Hepatocyte (in vitro differentiated cells): Measurements from ENCODE around the gene NTSR2. TPM values are rescaled to one million over a fixed set of nuclear protein-coding genes. Genes with fewer than 3 reads are reported as not detected.

Experiments
- DNase-seq: peaks from one replicate; pipeline ENCODE4 v3.0.0-alpha.2; 2016; ENCODE audit warnings: low spot score
- H2AFZ ChIP-seq: fragments of 200-600 bp; sonication (generic); 2 replicates; pipeline ENCODE4 v1.6.0; 2016; ENCODE audit warnings: antibody characterized with exemption, mild to moderate bottlenecking
- H3K27ac ChIP-seq: fragments of 200-600 bp; sonication (generic); 2 replicates; pipeline ENCODE4 v1.5.1; 2016; ENCODE audit warnings: mild to moderate bottlenecking
- H3K27me3 ChIP-seq: fragments of 200-600 bp; sonication (generic); 2 replicates; pipeline ENCODE4 v1.6.1; 2016
- H3K36me3 ChIP-seq: fragments of 200-600 bp; sonication (generic); replicated peaks from 2 replicates; pipeline ENCODE4 v1.5.1; 2016; ENCODE audit warnings: low read depth; ENCODE audit not compliant: insufficient read depth
- H3K4me1 ChIP-seq: fragments of 200-600 bp; sonication (generic); 2 replicates; pipeline ENCODE4 v1.5.1; 2016; ENCODE audit warnings: mild to moderate bottlenecking, moderate library complexity; ENCODE audit not compliant: insufficient read depth
- H3K4me2 ChIP-seq: fragments of 200-600 bp; sonication (generic); 2 replicates; pipeline ENCODE4 v1.6.0; 2016
- H3K4me3 ChIP-seq: fragments of 200-600 bp; sonication (generic); 2 replicates; pipeline ENCODE4 v1.5.1; 2016; ENCODE audit warnings: mild to moderate bottlenecking
- H3K79me2 ChIP-seq: fragments of 200-600 bp; sonication (generic); 2 replicates; pipeline ENCODE4 v1.6.0; 2017; ENCODE audit warnings: mild to moderate bottlenecking
- H3K9me2 ChIP-seq: fragments of 200-600 bp; sonication (generic); replicated peaks from 2 replicates; pipeline ENCODE4 v1.6.0; 2017; ENCODE audit warnings: mild to moderate bottlenecking; ENCODE audit not compliant: insufficient read depth
- H3K9me3 ChIP-seq: fragments of 200-600 bp; sonication (generic); 2 replicates; pipeline ENCODE4 v1.5.1; 2016; ENCODE audit warnings: low read depth, mild to moderate bottlenecking
- H4K20me1 ChIP-seq: fragments of 200-600 bp; sonication (generic); 2 replicates; pipeline ENCODE4 v1.6.0; 2016; ENCODE audit warnings: mild to moderate bottlenecking; ENCODE audit not compliant: insufficient read depth, poor library complexity, severe bottlenecking
- CTCF ChIP-seq: fragments of 200-600 bp; sonication (generic); IDR thresholded peaks from 2 replicates; pipeline ENCODE4 v1.5.1; 2016; ENCODE audit warnings: antibody characterized with exemption, mild to moderate bottlenecking; ENCODE audit not compliant: poor library complexity
- EZH2 ChIP-seq: fragments of 200-600 bp; sonication (generic); IDR thresholded peaks from 2 replicates; pipeline ENCODE4 v1.6.1; 2016; ENCODE audit warnings: antibody characterized with exemption, mild to moderate bottlenecking, borderline replicate concordance
- EZH2phosphoT487 ChIP-seq: fragments of 200-600 bp; sonication (generic); IDR thresholded peaks from one replicate; pipeline ENCODE4 v1.6.1; 2018; ENCODE audit warnings: antibody characterized with exemption, mild to moderate bottlenecking, low read depth, moderate library complexity; ENCODE audit not compliant: unreplicated experiment, severe bottlenecking
- WGBS: methylation state at CpG from one replicate; pipeline ENCODE4 v1.1.6; 2016; ENCODE audit warnings: low lambda C conversion rate; ENCODE audit errors: missing lambda C conversion rate; 5-methylcytosine and 5-hydroxymethylcytosine counted together
- polyA plus RNA-seq: library from polyadenylated mRNA; unstranded; fragments of >200 nt; fragmentation: Nextera tagmentation; extraction: Ambion mirVana; gene quantifications from 2 replicates; pipeline ENCODE4 v1.2.1, GENCODE V29; 2016
- total RNA-seq: library from RNA; depleted of rRNA; stranded (reverse); fragments of >200 nt; gene quantifications from 2 replicates; pipeline ENCODE4 v1.2.3, GENCODE V29; 2014

Gene NTSR2
- total and polyA plus RNA-seq, 2 experiments from 2014 or later = 0.28 TPM; not detected in 1

GRCh38 chr2:11679016-11679415 lies 9.0 kb upstream of the NTSR2 start:
- TF ChIP-seq CTCF = no peak
- H3K27me3 ChIP-seq = peaks cover 19% of the 10 kb centered on the region
- no peaks in the 10 kb centered on the region for H4K20me1 ChIP-seq
- no peak overlapping the region for H3K4me3 ChIP-seq
- H3K9me3 ChIP-seq = no peaks in the 10 kb centered on the region
- H3K79me2 ChIP-seq = no peaks in the 10 kb centered on the region
- no peak overlapping the region for H2AFZ ChIP-seq
- no peaks in the 10 kb centered on the region for H3K9me2 ChIP-seq
- 70% methylated on average over 7 of the region's 7 CpGs for WGBS
- no peak for DNase-seq
- no peaks in the 10 kb centered on the region for H3K36me3 ChIP-seq
- peaks cover 11% of the 10 kb centered on the region for H3K4me1 ChIP-seq
- no peak overlapping the region for H3K27ac ChIP-seq
- no peak overlapping the region for H3K4me2 ChIP-seq

- H3K4me3 ChIP-seq = no peak overlapping the region
- no peaks in the 10 kb centered on the region for H3K36me3 ChIP-seq
- H3K9me2 ChIP-seq = no peaks in the 10 kb centered on the region
- H3K27ac ChIP-seq = no peak overlapping the region
- peaks cover 11% of the 10 kb centered on the region for H3K4me1 ChIP-seq
- TF ChIP-seq EZH2 (no peak), CTCF (no peak), EZH2phosphoT487 (no peak)
- DNase-seq = no peak
- H3K4me2 ChIP-seq = no peak overlapping the region
- no peaks in the 10 kb centered on the region for H4K20me1 ChIP-seq
- H3K9me3 ChIP-seq = no peaks in the 10 kb centered on the region
- H3K79me2 ChIP-seq = no peaks in the 10 kb centered on the region
- 88% methylated on average over 14 of the region's 14 CpGs for WGBS
- no peak overlapping the region for H2AFZ ChIP-seq
- peaks cover 21% of the 10 kb centered on the region for H3K27me3 ChIP-seq
Observed at GRCh38 chr2:11678306-11678960, 8.4 kb upstream of the NTSR2 start.

- no peak for TF ChIP-seq EZH2
- no peak for TF ChIP-seq CTCF
- TF ChIP-seq EZH2phosphoT487 = no peak
- Histone ChIP-seq H4K20me1 (no peaks in the 10 kb centered on the region), H3K9me3 (no peaks in the 10 kb centered on the region), H3K9me2 (no peaks in the 10 kb centered on the region), H2AFZ (no peak overlapping the region), H3K4me2 (no peak overlapping the region), H3K36me3 (no peaks in the 10 kb centered on the region), H3K4me1 (peaks cover 11% of the 10 kb centered on the region), H3K27ac (no peak overlapping the region), H3K27me3 (peaks cover 29% of the 10 kb centered on the region), H3K79me2 (no peaks in the 10 kb centered on the region), H3K4me3 (no peak overlapping the region)
- 57% methylated on average over 25 of the region's 27 CpGs for WGBS
- no peak for DNase-seq
Observed at GRCh38 chr2:11677136-11678055, 7.4 kb upstream of the NTSR2 start.
